ENCODE results near the gene ABCC6.

Gene ABCC6

GRCh38 chr16:16133943-16134604 lies 89.2 kb downstream of the ABCC6 start:
- no peaks in the 10 kb centered on the region for H3K27me3 ChIP-seq (ENCODE audit: insufficient read depth, low read depth, severe bottlenecking)
- H3K36me3 ChIP-seq = peaks cover 47% of the 10 kb centered on the region

DNA sequence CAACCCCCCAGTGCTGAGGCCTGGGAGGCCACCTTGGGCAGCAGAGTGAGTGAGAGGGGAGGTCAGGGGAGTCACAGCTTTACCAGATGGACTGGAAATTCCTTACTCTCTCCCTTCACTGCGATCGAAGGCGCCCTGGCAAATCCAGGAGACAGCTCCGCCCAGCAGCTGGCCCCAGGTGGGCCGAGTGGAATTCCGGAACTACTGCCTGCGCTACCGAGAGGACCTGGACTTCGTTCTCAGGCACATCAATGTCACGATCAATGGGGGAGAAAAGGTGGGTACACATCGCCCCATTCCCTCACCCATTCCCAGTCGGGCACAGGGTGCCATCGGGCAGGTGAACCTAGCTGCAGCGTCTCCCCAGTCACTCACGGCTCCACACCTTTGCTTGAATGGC lies 91.6 kb downstream of the ABCC6 start:
- no peaks in the 10 kb centered on the region for H3K9me3 ChIP-seq (ENCODE audit: severe bottlenecking)
- DNase-seq = no peak
- H3K27me3 ChIP-seq (ENCODE audit: insufficient read depth, low read depth, severe bottlenecking) = no peaks in the 10 kb centered on the region
- peaks cover 34% of the 10 kb centered on the region for H3K36me3 ChIP-seq
- TF ChIP-seq, protein P1, sequence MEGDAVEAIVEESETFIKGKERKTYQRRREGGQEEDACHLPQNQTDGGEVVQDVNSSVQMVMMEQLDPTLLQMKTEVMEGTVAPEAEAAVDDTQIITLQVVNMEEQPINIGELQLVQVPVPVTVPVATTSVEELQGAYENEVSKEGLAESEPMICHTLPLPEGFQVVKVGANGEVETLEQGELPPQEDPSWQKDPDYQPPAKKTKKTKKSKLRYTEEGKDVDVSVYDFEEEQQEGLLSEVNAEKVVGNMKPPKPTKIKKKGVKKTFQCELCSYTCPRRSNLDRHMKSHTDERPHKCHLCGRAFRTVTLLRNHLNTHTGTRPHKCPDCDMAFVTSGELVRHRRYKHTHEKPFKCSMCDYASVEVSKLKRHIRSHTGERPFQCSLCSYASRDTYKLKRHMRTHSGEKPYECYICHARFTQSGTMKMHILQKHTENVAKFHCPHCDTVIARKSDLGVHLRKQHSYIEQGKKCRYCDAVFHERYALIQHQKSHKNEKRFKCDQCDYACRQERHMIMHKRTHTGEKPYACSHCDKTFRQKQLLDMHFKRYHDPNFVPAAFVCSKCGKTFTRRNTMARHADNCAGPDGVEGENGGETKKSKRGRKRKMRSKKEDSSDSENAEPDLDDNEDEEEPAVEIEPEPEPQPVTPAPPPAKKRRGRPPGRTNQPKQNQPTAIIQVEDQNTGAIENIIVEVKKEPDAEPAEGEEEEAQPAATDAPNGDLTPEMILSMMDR (IDR thresholded peaks at IDR 0.05; ENCODE audit: low read depth, low read length) = no peak
- H3K4me3 ChIP-seq (ENCODE audit: low read depth, low read length) = no peak overlapping the region
- H3K27ac ChIP-seq = no peak overlapping the region

More at GRCh38 chr16:16133943-16134604, 89.2 kb downstream of the ABCC6 start:
- H3K9me3 ChIP-seq (ENCODE audit: severe bottlenecking) = no peaks in the 10 kb centered on the region
- no peak overlapping the region for H3K4me3 ChIP-seq (ENCODE audit: low read depth, low read length)
- H3K27ac ChIP-seq = no peak overlapping the region
- DNase-seq = no peak
- TF ChIP-seq, protein P1 (IDR thresholded peaks at IDR 0.05; ENCODE audit: low read depth, low read length) = no peak

- H3K27ac ChIP-seq = no peak overlapping the region
- TF ChIP-seq, protein P1 (IDR thresholded peaks at IDR 0.05; ENCODE audit: low read depth, low read length) = no peak
- H3K4me3 ChIP-seq (ENCODE audit: low read depth, low read length) = no peak overlapping the region
- no peaks in the 10 kb centered on the region for H3K9me3 ChIP-seq (ENCODE audit: severe bottlenecking)
- no peak for DNase-seq
- peaks cover 30% of the 10 kb centered on the region for H3K36me3 ChIP-seq
- H3K27me3 ChIP-seq (ENCODE audit: insufficient read depth, low read depth, severe bottlenecking) = no peaks in the 10 kb centered on the region
Measured at GRCh38 chr16:16131204-16131603, 92.1 kb downstream of the ABCC6 start.

DNA sequence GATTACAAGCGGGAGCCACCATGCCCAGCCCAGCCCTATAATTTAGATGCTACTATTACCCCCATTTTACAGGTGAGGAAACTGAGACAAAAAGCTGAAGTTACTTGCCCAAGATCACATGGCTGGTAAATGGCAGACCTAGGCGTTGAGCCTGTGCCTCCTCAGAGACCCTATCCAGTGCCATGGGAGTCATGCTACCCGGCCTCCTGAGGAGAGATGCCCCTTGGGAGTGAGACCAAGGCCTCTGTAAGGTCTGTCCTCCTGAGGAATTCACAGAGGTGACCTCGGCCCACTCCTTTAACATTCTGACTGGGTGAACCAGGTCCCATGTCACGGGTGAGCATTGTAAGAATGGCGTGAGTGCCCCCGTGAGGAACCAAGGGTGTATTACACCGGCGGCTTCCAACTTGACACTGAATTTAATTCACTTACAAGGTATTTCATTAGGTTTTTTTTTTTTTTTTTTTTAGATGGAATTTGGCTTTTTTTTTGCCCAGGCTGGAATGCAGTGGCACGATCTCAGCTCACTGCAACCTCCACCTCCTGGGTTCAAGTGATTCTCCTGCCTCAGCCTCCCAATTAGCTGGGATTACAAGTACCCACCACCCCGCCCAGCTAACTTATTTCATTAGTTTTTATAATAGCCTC lies 95.7 kb downstream of the ABCC6 start:
- peaks cover 31% of the 10 kb centered on the region for H3K36me3 ChIP-seq
- peaks cover 5% of the 10 kb centered on the region for H3K9me3 ChIP-seq (ENCODE audit: severe bottlenecking)
- TF ChIP-seq, protein P1 (IDR thresholded peaks at IDR 0.05; ENCODE audit: low read depth, low read length) = peak; percentile 68
- no peaks in the 10 kb centered on the region for H3K27me3 ChIP-seq (ENCODE audit: insufficient read depth, low read depth, severe bottlenecking)
- H3K4me3 ChIP-seq (ENCODE audit: low read depth, low read length) = no peak overlapping the region
- peak; percentile 69 for DNase-seq
- no peak overlapping the region for H3K27ac ChIP-seq

GRCh38 chr16:16126896-16127295 lies 96.4 kb downstream of the ABCC6 start:
- H3K27me3 ChIP-seq (ENCODE audit: insufficient read depth, low read depth, severe bottlenecking) = no peaks in the 10 kb centered on the region
- peaks cover 36% of the 10 kb centered on the region for H3K36me3 ChIP-seq
- TF ChIP-seq, protein P1 (IDR thresholded peaks at IDR 0.05; ENCODE audit: low read depth, low read length) = no peak
- peaks cover 5% of the 10 kb centered on the region for H3K9me3 ChIP-seq (ENCODE audit: severe bottlenecking)
- no peak for DNase-seq
- no peak overlapping the region for H3K4me3 ChIP-seq (ENCODE audit: low read depth, low read length)
- no peak overlapping the region for H3K27ac ChIP-seq
